Measurements from ENCODE around the gene CR1L. TPM values are rescaled to one million over a fixed set of nuclear protein-coding genes. Genes with fewer than 3 reads are reported as not detected.
A peak's percentile ranks its signal among the peaks of the same experiment; 100 is the strongest.
"Not testable (repeated sequence)": the region's sequence is repeated elsewhere in the genome, so short reads cannot be mapped to it uniquely, and the experiment has no call there.

The CR1L gene
- total RNA-seq, 2 donors from 2014 or later: not detected

DNA sequence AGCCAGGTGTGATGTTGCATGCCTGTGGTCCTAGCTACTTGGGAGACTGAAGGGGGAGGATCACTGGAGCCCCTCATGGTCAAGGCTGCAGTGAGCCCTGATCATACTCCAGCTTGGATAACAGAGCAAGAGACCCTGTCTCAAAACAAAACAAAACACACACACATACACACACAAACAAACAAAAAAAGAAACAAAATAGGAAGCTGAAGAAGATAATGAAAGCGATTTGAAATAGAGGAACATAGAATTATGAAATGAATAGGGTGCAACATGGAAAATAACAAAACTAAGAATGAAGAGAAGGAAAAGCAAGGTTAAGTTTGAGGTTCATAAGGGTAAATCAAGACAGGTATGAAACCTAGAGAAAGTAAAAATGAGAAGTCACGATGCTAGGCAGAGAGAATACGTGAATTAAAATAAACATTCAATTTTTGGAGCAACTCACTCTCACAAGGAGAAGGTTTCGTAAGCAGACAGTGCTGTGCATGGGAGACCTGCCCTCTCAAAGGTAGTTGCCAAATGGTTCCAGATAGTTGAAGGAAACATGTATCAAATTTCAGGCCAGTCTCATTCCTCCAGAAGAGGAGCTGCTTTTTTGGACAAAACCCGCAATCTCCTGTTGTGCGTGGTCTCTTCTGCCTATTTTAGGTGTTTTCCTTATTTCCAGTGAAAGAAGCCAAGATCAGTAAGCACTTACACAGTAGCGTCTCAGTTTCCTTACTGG lies 110.2 kb downstream of the CR1L start:
- DNase-seq (no peak), ATAC-seq (no peak)
- intact Hi-C loops (cut with DNase I): no loop called here

DNA sequence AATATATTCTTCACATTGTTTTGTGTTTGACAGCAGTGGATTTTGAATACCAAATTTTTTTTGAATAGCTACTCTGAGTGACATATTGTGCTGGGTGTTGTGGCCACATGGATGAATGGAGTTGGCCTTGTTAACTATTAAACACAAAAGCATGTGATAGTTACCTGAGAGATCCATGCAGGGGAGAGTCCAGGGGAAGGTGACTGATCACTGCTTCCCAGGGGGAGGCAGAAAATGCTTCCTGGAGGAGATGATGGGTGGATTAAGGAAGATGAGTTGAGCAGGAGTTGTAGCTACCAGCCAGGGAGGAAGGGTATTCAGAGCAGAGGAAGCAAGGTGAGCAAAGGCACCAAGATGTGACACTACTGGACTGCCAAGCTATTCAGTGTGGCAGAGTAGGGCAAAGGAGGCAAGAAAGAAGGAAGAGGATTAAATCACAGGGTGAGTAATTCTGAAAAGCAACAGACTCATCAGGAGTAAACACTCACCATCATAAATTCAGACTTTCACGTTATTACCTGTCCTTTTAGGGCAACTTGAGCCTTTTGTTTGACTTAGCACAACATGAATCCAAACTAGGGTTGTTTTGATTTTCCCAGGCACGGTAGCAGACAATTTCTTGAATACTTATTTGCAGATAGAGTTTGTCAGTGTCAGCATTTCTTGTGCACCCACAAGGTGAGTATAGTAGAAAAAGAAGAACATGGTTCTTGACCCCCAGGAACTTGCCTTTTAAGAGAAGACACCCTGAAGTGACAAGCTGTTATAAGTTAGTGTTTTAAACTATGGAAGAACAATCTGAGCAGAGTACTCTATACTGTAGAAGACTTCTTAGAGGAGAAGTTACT lies 111.1 kb downstream of the CR1L start:
- DNase-seq (no peak), ATAC-seq (no peak)
- intact Hi-C loops (cut with DNase I): no loop called here

DNA sequence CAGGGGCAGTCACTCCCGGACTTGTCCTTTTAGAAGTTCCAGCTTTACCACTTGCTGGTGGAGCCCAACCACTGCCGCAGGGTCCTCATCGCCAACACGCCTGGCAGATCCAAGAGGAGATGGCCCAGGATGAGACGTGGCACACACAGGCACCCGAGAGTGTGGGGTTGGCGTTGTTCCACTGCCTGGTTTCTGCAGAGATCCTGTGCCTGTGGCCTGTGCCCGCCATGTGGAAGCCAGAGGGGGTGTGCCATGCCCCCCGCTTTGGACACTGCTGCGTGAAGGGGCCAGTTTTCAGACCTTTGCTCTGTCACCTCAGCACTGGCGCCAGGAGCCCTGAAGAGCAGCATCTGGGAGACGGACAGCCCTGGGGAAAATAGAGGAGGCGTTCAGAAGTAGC lies 117.7 kb downstream of the CR1L start:
- no peak for DNase-seq
- intact Hi-C loops (cut with DNase I): no loop called here
- no peak for ATAC-seq

DNA sequence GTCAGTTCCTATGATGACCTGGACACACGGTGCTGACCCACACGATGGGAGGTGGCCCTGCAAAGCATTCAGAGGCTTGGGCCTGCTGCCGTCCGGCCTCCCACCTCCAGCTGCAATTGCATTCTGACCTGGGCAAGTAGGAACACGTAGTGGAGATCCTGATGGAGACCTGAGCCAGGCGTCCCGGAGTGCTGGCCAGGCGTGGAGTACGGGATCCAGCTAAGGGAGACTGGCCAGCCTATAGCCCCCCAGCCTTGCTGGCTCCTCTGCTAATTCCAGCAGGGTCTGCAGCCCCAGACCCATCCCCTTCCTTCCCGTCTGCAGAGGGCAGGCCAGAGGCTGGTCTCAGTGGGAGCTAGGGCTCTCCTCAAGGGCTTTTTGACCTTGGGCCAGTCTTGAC lies 118.2 kb downstream of the CR1L start:
- intact Hi-C loops (cut with DNase I): no loop called here
- DNase-seq: no peak
- ATAC-seq: peak in 1 of 2 donors; percentile 18

DNA sequence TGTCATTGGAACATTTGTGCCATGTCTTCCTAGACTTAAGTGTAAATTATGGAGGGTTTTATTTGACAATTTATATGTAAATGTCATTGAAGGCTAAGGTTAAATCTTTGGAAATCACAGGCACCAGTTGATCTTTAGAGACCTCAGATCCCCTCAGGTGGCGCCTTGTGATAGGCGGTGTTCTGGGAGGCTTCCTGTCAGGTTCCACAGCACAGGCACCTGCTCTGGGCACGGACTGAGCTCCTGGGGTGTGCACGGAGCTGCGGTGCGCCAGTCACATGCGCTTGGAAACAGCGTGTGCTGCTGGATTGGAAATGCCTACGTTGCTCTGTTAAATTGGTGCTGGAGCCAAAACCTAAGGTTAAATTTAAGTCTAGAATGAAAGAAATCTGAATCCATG lies 119.0 kb downstream of the CR1L start:
- intact Hi-C loops (cut with DNase I): no loop called here
- no peak for ATAC-seq
- no peak for DNase-seq

DNA sequence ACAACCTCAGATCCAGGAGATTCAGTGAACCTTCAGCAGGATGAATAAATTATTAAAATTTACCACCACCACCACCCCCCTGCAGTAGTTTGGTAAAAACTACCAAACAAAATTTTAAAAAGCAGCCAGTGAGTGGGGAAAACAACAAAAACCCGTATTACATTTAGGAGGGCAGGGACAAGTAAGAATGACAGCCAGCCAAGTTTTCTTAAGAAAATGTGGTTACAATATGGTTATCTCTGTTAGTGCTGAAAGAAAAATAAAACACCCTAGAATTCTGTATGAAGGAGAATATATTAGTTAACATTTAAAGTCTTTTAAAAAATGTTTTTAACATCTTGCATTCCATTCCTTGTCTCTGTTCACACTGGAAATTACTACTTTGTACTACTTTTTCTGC lies 121.6 kb downstream of the CR1L start:
- ATAC-seq (no peak), DNase-seq (no peak)
- intact Hi-C loops (cut with DNase I): no loop called here

DNA sequence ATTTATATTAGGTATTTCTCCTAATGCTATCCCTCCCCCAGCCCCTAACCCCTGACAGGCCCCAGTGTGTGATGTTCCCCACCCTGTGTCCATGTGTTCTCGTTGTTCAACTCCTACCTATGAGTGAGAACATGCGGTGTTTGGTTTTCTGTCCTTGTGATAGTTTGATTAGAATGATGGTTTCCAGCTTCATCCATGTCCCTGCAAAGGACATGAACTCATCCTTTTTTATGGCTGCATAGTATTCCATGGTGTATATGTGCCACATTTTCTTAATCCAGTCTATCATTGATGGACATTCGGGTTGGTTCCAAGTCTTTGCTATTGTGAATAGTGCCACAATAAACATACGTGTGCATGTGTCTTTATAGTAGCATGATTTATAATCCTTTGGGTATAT lies 125.6 kb downstream of the CR1L start:
- ATAC-seq; intact Hi-C loops (cut with DNase I); DNase-seq: not testable (repeated sequence)

Other genes with a start within 250 kb of the CR1L start
- gene CR2, start 190.8 kb upstream of the CR1L start, total RNA-seq: not detected
- 10 to 100 TPM in 1 of 2 donors, 1 to 10 TPM in 1; 4.0 to 11.3 TPM for gene CR1, start 149.0 kb upstream of the CR1L start, total RNA-seq
- gene CD46, start 106.9 kb downstream of the CR1L start, total RNA-seq: 100 to 1,000 TPM; 108 to 110 TPM

All from left cardiac atrium (tissue), 4 donors.